GM18499 (cell line): ENCODE measurements around the gene CTIF.

ENCODE experiments used
- ATAC-seq: cut with Tn5 transposase; IDR thresholded peaks from one replicate; pipeline ENCODE4 v1.9.1; 2021; ENCODE audit warnings: moderate number of reproducible peaks; ENCODE audit not compliant: insufficient read depth, unreplicated experiment

CTIF gene

GRCh38 chr18:48896875-48897511, 358.2 kb downstream of the CTIF start:
- no peak for ATAC-seq

DNA sequence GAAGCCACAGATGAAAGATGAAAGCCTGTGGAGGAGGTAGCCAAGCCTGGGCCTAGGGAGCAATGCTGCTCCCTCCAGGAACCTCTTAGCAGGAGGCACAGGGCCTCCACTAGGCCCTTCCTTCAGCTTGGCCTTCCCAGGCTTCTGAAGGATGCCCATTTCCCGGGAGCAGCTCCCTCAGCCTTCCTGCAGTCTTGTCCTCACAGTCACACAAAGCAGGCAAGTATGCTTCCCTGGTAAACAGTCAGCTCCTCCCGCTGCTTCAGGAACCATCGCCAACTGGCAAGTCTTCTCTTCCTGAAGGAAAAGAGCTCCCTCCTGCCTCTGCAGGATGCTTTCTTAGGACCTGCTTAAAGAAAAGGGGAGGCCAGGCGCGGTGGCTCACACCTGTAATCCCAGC, 358.7 kb downstream of the CTIF start:
- no peak for ATAC-seq

- ATAC-seq, result no peak
Observed at GRCh38 chr18:48898521-48898920, 359.7 kb downstream of the CTIF start.

DNA sequence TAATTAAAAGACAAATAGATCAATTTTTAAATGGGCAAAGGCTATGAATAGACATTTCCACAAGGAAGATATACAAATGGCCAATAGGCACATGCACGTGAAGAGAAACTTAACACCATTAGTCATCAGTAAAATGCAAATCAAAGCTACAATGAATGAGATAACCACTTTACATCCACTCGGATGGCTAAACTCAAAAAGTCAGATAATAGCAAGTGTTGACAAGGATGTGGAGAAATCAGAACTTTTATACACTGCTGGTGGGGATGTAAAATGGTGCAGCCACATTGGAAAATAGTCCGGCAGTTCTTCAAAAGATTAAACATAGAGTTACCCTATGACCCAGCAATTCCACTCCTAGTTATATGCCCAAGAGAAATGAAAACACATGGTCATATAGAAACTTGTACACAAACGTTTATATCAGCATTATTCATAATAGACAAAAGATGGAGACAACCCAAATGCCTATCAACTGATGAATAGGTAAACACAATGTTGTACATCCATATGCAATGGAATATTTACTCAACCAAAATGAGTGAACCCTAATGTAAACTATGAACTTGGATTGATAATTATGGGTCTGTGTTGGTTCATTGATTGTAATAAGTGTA, 360.8 kb downstream of the CTIF start:
- no peak for ATAC-seq

DNA sequence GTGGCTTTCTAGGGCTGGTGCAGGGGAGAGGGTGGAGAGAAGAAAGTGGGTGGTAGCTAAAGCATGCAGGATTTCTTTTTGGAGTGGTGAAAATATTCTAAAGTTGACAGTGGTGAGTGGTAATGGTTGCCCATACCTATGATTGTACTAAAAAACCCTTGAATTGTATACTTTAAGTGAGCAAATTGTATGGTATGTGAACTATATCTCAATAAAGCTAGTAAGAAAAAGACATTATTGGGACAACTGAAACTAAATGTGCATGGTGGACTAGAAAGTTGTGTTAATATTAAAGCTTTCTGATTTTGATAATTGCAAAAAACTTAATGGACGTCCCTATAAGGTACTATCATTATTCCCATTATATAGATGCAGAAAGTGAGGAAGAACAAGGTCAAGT, 361.6 kb downstream of the CTIF start:
- no peak for ATAC-seq

- no peak for ATAC-seq
Observed at GRCh38 chr18:48901145-48902022, 362.6 kb downstream of the CTIF start.

DNA sequence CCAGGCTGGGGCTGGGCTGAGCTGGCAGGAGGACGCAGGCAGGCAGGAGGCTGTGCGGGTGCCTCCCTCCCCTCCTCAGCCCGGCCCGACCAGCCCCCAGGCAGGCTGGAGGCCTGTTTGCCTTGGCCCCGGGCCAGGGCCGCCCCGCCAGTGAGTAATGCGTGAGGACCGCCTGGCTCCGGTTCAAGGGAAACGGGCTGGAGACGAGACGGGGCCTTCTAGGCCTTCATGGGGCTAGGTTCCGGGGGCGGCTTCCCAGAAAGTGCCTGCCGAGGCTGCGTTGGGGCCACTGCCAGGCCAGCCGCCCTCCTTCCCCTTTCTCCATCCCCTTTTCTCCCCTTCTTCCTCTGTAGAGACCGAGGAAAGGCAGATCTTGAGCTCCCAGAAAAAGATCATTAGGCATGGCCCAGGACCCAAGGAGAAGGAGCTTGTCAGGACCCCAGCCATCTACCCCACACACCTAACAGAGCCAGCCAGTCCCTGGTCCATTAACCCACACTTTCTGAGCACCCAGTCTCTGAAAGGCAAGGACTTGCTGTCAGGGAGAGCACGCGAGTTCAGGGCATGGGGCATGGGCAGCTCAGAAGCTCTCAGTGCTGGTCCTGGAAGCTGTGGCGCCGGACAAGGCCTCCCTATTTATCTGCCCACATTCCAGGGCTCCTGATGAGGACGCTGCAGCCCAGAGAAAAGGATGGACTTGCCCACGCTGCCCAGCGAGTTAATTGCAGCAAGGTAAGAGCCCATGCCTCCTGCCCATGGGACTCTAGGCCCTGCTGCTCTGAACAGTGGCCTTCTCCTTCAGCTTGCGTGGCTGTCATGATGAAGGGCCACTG, 363.4 kb downstream of the CTIF start:
- no peak for ATAC-seq

DNA sequence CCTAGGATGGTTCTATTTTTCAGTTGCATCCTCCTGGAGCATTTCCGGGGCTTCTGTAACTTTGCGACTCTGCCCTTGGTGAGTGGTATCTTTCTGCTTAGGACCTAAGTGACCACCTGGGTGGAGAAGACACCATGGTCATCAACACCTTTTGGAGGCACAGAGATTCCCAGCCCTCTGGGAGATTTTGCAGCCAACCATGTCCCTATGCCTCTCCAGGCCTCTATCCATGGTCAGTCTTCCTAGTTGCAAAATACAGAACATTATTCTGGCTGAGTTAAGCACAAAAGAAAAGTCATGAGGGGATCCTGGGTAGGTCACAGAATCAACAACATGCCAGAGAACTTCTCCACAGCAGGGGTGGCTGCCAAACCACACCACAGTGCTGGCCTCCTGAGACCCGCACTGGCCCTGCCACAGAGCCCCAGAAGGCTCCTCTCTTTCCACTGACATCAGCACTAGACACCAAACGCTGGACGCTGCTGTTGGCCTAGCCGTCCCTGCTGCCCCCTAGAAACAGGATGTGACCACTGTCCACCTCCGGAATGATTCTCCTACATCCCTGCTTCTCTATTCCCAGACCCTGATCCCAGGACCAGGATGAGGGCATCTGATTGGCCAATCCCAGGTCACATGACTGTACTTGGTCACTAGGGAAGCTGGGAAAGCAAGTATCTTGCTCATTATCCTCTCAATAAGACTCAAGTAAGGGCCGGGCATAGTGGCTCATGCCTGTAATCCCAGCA, 364.2 kb downstream of the CTIF start:
- ATAC-seq, result no peak

DNA sequence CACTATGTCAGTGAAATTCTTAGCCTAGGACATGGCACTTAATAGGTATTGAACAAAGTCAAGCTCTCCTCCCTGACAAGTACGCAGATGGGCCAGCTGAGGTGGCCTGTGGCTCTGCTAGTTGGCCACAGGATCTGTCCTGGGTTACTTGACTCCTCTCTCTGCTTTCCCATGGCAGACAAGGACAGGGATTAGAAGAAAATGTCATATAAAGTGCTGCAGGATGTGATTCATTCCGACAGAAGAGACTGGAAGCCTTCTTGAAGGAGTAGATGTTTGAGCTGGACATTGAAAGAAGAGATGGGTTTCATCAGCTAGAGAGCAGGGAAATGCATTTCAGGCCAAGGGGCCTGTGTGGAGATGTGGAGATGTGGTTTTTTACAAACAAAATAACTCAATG, 365.3 kb downstream of the CTIF start:
- ATAC-seq, result no peak

DNA sequence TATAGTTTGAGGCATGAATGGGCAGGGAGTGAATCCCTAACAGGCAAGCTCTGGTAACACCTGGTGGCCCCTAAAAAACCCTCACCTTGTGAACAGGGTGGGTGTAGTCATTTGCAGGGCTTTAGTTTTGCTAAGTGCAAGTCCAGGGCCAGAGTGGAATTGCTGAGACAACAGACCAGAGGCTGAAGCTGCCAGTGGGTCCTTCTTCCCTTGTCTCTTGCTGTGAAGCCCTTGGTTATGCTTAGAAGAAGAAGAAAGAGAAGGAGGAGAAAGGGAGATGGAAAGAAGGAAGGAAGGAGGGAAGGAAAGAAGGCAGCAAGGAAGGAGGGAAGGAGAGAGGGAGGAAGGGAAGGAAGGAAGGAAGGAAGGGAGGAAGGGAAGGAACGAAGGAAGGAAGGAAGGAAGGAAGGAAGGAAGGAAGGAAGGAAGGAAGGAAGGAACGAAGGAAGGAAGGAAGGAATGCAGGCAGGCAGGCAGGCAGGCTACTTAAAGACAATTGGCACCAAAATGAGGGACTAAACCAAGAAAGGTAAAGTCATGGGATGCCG, 366.1 kb downstream of the CTIF start:
- ATAC-seq, result no peak

GRCh38 chr18:48905513-48905912, 366.7 kb downstream of the CTIF start:
- ATAC-seq, result no peak

DNA sequence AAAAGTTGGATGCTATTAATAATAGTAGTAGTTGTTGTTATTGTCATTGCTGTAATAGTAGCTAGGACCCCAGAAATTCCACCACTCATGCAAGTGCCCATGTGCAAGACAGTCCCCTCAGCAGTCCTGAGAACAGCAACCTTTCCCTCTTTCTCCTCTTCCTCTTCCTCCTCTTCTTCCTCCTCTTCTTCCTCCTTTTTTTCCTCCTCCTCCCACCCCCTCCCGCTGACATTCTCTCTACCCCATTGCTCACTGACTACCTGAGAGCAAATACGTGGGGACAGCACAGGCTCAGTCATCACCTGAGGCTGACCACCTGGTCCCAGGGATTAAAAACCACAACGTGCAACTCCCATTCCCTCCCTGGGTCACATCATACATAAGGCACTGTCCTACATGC, 370.1 kb downstream of the CTIF start:
- ATAC-seq, result no peak

GRCh38 chr18:48909721-48910120, 370.9 kb downstream of the CTIF start:
- ATAC-seq, result no peak

DNA sequence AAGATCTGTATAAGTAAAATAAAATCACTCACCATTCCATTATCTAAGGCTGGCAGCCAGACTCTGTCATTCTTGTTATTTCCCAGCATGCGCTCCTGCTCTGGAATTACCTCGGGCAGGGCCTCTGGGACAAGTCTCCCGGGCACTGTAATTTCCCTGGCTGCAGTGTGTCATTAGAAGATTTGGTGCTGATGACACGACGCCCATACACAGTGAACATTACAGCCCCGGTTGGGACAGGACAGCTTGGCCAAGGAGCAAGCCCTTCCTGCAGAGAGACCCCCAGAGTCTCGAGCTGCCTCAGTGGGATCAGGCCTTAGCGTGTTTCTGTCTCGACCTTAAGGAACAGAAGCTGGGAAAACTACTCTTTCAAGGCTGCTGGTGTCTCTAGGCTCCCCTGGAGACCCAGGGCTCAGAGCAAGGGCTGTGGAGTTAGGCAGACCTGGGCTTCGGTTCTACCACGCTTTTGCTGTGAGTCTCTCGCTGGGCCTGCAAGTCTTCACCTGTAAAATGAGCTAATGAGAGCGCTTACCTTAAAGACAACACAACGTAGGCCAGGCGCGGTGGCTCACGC, 372.2 kb downstream of the CTIF start:
- no peak for ATAC-seq
